HG03025 (cell line): ENCODE data around the gene FADS6.

ENCODE experiments used
- ATAC-seq: cut with Tn5 transposase; IDR thresholded peaks from one replicate; pipeline ENCODE4 v1.9.1; 2021; ENCODE audit warnings: mild to moderate bottlenecking, moderate library complexity; ENCODE audit not compliant: unreplicated experiment, low FRiP score

FADS6 gene

DNA sequence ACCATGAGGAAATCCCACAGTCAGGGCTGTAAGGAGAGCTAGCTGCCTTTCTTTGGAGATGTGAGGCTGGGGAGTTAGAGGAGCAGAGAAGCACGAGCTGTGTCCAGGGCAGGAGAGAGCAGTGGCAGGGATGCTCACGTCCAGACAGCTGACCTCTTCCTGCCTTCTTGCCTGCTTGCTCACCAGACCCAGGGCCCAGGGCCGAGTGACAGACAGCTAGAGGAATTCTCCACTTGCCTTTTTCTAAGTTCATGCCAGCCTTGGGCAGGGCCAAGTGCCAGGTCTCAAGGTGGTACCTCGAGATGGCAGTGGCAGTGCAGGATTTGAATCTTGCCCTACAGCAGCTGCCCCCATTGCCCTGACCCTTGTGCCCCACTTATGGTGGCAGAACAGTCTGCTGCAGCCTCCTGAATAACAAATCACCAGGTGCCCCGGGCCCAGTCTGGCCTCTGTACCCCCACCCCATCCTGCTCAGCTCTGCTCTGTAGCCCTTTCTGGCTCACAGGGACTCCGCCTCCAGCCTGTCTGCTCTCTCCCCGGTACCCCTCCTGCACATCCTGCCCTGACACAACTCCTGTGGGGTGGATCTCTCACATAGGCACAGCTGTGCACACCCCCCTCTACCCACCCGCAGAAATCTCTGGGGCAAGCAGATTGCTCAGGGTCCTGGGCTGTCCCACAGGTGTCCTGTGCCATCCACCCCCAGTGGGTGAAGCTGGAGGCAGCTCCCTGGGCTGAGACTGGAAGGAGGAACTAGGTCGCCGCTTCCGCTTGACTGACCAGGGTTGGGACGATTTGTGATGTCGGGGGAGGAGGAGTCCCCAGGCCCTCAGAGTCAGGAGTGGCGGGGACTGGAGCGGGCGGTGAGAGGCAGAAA lies 59.7 kb downstream of the FADS6 start:
- no peak for ATAC-seq

DNA sequence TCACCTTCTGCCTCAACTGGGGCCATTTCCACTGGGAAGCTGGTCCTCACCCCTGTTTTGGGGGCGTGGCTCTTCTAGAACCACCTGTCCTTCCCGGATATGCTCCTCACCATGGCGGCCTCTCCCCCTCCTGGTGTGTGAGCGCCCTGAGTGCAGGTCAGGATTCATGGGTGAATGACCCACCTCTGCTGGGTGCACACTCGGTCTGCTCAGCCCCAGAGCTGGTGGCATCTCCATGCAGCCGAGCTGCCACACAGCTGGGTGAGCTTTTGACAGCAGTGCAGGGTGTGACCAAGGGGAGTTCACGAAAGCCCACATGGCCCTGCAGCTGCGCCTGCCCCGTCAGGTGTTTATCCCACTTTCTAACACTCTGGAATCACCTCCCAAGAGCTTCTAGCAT lies 61.0 kb downstream of the FADS6 start:
- ATAC-seq, result no peak

DNA sequence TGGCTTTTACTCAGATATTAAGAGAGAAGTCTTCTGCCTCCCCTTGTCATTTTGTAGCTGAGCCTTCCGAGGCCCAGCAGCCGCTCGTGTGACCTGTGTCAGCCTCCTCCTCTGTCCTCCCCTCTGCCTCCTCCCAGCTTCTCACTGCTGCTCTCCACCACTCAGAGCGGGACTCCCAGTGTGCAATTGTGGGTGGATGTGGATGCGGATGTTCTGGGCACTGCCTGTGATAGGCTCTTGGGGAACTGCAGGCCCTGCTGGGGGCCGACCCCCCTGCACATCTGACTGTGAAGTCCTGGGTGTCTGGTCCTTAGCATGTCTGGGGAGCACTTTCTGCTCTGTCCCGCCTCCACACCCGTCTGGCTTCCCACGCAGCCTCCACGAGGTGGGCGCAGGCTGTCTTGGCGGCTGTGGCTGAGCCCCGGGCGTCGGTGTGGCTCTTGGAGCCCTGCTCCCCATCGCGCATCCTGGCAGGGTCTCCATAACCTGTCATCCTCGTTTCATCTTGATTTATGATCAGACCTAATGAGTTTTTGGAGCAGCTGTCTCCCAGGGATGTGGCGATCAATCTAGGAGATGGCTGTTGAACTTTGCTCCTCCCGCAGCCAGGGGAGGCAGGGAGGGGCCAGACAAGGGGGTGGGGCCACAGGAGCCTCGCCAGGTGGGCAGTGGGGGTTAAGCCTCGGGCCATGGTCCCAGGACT lies 61.8 kb downstream of the FADS6 start:
- ATAC-seq, result no peak

DNA sequence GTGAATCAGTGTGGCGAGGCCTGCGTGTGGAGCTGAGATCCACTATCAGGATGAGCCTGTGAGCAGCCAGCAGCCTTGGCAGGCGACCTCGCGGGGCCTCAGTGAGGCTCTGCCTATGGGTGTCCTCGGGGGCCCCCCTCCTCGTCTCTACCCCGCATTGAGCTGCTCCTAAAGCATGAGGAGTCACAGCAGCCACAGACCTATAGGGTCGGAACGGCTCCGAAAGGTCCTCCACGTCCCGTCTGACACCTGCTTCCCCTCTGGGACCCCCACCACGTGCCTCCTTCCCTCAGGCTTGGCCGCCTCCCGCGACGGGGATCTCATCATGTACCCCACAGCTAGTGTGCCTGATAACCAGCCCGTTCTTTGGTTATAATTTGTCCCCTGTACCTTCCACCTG lies 62.6 kb downstream of the FADS6 start:
- ATAC-seq, result no peak

DNA sequence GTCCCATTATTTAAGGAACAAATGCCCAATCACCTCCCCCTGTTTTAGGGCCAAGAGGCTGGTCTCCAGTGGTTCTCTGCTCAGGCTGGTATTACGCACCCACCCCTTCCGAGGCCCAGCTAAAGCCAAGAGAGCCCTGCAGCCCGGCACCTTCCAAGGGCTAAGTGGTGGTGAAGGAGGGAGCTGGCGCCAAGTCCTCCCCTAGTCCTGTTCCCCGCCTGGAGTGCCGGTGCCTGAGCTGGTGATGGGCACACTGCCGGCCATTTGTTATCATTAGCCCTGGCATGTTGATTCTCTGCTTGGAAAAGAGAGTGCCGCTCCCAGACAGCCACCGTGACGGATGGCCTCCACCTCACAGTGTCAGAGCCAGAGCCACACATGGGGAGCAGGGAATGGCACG lies 65.6 kb downstream of the FADS6 start:
- ATAC-seq, result no peak
